Thoracic aorta (tissue), 2 donors: ENCODE data around the gene ARL3. TPM values are rescaled to one million over a fixed set of nuclear protein-coding genes. Genes with fewer than 3 reads are reported as not detected.
A peak's percentile ranks its signal among the peaks of the same experiment; 100 is the strongest.

Experiments used
- ATAC-seq: fragments of 150-250 bp; one replicate; pipeline ENCODE4 v1.8.0; 2017; ENCODE audit warnings: low read depth; ENCODE audit not compliant: insufficient number of reproducible peaks, low FRiP score
- DNase-seq: peaks from one replicate; pipeline ENCODE4 v3.0.0-alpha.2; 2020; ENCODE audit warnings: low spot score
- H3K27ac ChIP-seq, 2 donors: fragments of 200-600 bp; sonication (generic); 1 replicate in 1 of 2; 2 replicates in 1 of 2; pipeline ENCODE4 v1.5.1; 2016; ENCODE audit warnings: mild to moderate bottlenecking in 2 of 2, moderate library complexity in 2 of 2
- H3K27me3 ChIP-seq: fragments of 200-600 bp; sonication (generic); replicated peaks from 2 replicates; pipeline ENCODE4 v1.6.0; 2016; ENCODE audit warnings: mild to moderate bottlenecking; ENCODE audit not compliant: insufficient read depth
- H3K36me3 ChIP-seq: fragments of 200-600 bp; sonication (generic); one replicate; pipeline ENCODE4 v1.5.1; 2016
- H3K4me1 ChIP-seq, 2 donors: fragments of 200-600 bp; sonication (generic); 1 replicate in 1 of 2; 2 replicates in 1 of 2; pipeline versions ENCODE4 v1.5.1 to v1.6.0; 2016; ENCODE audit warnings: low read depth in 2 of 2, mild to moderate bottlenecking in 1 of 2; ENCODE audit not compliant: control insufficient read depth in 1 of 2
- H3K4me3 ChIP-seq: fragments of 200-600 bp; sonication (generic); 2 replicates; pipeline ENCODE4 v1.5.1; 2016; ENCODE audit warnings: mild to moderate bottlenecking
- H3K9me3 ChIP-seq: fragments of 200-600 bp; sonication (generic); 2 replicates; pipeline ENCODE4 v1.5.1; 2016
- total RNA-seq, 2 donors: library from RNA; depleted of rRNA; stranded (reverse); fragments of >200 nt; gene quantifications; one replicate each; pipeline versions ENCODE4 v1.1.0 to v1.2.3, GENCODE V29; 2016
- TF ChIP-seq, protein P1 (sequence below): fragments of 200-600 bp; sonication (generic); IDR thresholded peaks from one replicate; pipeline ENCODE4 v1.5.1; 2019; ENCODE audit warnings: antibody characterized with exemption

The ARL3 gene
- total RNA-seq, 2 donors from 2014 or later: 5.1 to 8.8 TPM

DNA sequence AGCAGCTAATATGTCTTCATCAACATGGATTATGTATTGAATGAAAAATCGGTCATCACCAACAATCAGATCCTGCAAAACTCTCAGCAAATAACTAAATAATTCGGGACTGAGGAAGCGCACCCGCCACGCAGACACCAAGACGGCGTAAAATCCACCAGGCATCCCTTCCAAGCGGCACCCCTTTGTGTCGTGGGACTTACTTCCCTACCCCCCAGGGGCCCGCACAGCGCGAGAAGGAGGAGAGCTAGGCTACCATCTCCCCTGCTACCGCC is 721 bp downstream of the ARL3 start:
- Histone ChIP-seq H3K36me3 (no peaks in the 10 kb centered on the region), H3K27ac (peak overlapping the region; percentile 51 to 61), H3K27me3 (no peaks in the 10 kb centered on the region), H3K9me3 (no peaks in the 10 kb centered on the region), H3K4me3 (peak overlapping the region; percentile 85), H3K4me1 (peaks cover 12 to 19% of the 10 kb centered on the region in 2 donors)
- ATAC-seq (no peak), DNase-seq (no peak)
- TF ChIP-seq, protein P1, sequence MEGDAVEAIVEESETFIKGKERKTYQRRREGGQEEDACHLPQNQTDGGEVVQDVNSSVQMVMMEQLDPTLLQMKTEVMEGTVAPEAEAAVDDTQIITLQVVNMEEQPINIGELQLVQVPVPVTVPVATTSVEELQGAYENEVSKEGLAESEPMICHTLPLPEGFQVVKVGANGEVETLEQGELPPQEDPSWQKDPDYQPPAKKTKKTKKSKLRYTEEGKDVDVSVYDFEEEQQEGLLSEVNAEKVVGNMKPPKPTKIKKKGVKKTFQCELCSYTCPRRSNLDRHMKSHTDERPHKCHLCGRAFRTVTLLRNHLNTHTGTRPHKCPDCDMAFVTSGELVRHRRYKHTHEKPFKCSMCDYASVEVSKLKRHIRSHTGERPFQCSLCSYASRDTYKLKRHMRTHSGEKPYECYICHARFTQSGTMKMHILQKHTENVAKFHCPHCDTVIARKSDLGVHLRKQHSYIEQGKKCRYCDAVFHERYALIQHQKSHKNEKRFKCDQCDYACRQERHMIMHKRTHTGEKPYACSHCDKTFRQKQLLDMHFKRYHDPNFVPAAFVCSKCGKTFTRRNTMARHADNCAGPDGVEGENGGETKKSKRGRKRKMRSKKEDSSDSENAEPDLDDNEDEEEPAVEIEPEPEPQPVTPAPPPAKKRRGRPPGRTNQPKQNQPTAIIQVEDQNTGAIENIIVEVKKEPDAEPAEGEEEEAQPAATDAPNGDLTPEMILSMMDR: no peak

DNA sequence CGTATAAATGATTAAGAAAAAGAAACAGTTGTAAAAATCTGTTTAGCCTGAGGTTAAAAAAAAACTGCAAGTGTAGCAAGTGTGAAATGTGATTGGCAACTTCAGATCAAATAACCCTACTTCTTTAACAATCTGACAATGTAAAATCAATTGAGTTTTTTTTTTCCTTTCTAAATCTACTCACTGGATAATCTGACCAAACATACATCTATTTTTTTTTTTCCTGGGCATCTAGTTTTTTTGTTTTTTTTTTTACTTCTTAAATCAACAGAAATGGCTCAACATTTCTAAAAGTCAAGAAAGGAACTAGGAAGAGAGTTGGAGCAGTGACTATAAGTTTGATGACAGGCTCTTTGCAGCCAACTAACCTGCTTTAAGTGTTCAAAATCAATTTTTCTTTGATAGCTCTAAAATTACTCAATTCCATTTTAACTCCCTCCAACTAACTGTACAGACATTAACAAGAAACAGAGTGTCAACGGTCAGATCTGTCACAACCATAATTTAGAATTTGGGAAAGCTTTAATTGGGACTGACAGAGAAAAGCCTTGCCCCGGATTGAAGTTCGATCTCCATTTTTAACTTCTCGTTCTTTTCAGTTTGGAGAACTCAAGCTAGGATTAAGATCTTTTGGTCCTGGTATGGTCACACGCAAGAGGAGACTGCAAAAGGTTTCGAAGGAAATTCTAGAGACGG is 1.2 kb downstream of the ARL3 start:
- no peaks in the 10 kb centered on the region for H3K36me3 ChIP-seq
- H3K27me3 ChIP-seq: no peaks in the 10 kb centered on the region
- peaks cover 12 to 19% of the 10 kb centered on the region in 2 donors for H3K4me1 ChIP-seq
- no peak for ATAC-seq
- H3K4me3 ChIP-seq: peak overlapping the region; percentile 85
- TF ChIP-seq, protein P1: no peak
- H3K9me3 ChIP-seq: no peaks in the 10 kb centered on the region
- no peak for DNase-seq
- peak overlapping the region; percentile 51 to 61 for H3K27ac ChIP-seq

DNA sequence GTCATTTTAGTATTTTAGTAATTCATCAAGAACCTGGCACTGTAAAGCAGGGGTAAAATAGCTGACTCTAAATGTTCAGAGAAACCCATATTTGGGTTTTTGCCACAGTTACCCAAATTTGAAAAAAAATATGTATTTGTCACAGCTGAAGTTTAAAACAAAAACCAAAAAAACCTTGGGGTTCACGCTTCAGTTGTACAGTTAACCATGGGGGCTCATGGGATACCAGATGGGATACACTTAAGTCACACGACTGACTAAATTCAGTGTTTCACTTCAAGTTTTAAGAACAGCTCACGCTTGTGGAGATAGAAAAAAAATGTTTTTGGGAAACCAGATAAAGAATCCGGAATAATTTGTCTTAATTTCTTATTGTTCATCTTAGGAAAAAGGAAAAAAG is 2.1 kb downstream of the ARL3 start:
- TF ChIP-seq, protein P1: no peak
- ATAC-seq (no peak), DNase-seq (no peak)
- Histone ChIP-seq H3K4me3 (no peak overlapping the region), H3K27me3 (no peaks in the 10 kb centered on the region), H3K27ac (no peak overlapping the region), H3K4me1 (peaks cover 12 to 19% of the 10 kb centered on the region in 2 donors), H3K9me3 (no peaks in the 10 kb centered on the region), H3K36me3 (no peaks in the 10 kb centered on the region)

DNA sequence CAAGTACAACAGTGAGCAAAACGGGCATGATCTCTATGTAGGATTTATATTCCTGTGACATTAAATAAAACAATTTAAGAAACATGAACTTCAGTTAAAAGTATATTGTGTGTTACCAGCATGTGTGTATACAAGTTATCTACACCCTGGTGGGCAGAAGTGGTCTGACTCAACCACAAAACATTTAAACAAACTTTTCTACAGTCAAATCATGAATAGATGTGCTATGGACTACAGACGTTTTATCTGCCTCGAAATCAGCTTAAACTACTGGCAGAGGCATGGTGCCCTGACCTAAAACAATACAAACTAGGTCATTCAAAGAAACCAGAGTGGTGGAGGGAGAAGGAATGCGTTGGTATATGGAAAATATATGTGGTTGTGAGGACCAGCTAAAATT is 3.6 kb downstream of the ARL3 start:
- peaks cover 14 to 19% of the 10 kb centered on the region in 2 donors for H3K4me1 ChIP-seq
- ATAC-seq: no peak
- DNase-seq: no peak

DNA sequence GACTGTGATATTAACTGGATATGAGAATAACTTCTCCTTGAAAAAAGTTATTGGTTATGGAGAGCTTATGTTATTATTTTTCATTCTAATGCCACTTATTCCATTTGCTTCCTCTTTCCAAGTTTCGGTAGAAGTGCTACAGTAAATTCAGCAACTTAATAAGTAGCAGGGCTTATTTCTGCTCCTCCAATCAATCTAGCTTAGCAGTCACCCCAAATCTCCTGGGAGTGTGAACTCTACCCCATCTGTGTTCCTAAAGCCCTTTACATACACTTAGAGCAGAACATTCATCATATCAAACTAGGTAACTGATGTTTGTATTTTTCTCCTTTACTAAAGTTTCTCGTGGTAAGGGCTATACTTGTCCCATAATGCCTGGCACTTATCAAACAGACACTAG is 8.7 kb downstream of the ARL3 start:
- Histone ChIP-seq H3K9me3 (no peaks in the 10 kb centered on the region), H3K4me1 (peaks cover 0 to 3% of the 10 kb centered on the region in 2 donors), H3K27ac (no peak overlapping the region), H3K36me3 (no peaks in the 10 kb centered on the region), H3K4me3 (no peak overlapping the region), H3K27me3 (no peaks in the 10 kb centered on the region)
- DNase-seq: no peak
- TF ChIP-seq, protein P1: no peak
- ATAC-seq: no peak

More for the DNA sequence above, 3.6 kb downstream of the ARL3 start:
- H3K4me3 ChIP-seq: no peak overlapping the region
- no peak overlapping the region for H3K27ac ChIP-seq
- no peaks in the 10 kb centered on the region for H3K36me3 ChIP-seq
- TF ChIP-seq, protein P1: no peak
- H3K9me3 ChIP-seq: no peaks in the 10 kb centered on the region
- H3K27me3 ChIP-seq: no peaks in the 10 kb centered on the region
